Activated naive CD4-positive, alpha-beta T cell treated with anti-CD3 and anti-CD28 coated beads, Interleukin-2, amount 50 U/mL, for 24 hours (primary cell): ENCODE data around the gene PCDHGC4.

Experiments
- H3K27ac Mint-ChIP-seq: one replicate; pipeline ENCODE4 v1.8.0; 2021; ENCODE audit warnings: mild to moderate bottlenecking, mixed read lengths
- H3K27me3 Mint-ChIP-seq: one replicate; pipeline ENCODE4 v1.8.0; 2021; ENCODE audit warnings: mixed read lengths
- H3K36me3 Mint-ChIP-seq: one replicate; pipeline ENCODE4 v1.8.0; 2021; ENCODE audit warnings: mixed read lengths
- H3K4me1 Mint-ChIP-seq: one replicate; pipeline ENCODE4 v1.8.0; 2021; ENCODE audit warnings: mixed read lengths
- H3K4me3 Mint-ChIP-seq: one replicate; pipeline ENCODE4 v1.8.0; 2021; ENCODE audit warnings: mild to moderate bottlenecking, mixed read lengths
- H3K9me3 Mint-ChIP-seq: one replicate; pipeline ENCODE4 v1.8.0; 2021; ENCODE audit warnings: mixed read lengths

Gene PCDHGC4

GRCh38 chr5:141528291-141528984, 43.6 kb downstream of the PCDHGC4 start:
- Mint-ChIP-seq H3K4me1 (peaks cover 18% of the 10 kb centered on the region), H3K9me3 (no peaks in the 10 kb centered on the region), H3K36me3 (peaks cover 20% of the 10 kb centered on the region), H3K27ac (peak overlapping the region; percentile 91), H3K27me3 (no peaks in the 10 kb centered on the region), H3K4me3 (no peak overlapping the region)

- no peaks in the 10 kb centered on the region for H3K9me3 Mint-ChIP-seq
- H3K4me1 Mint-ChIP-seq: peaks cover 18% of the 10 kb centered on the region
- H3K36me3 Mint-ChIP-seq: peaks cover 21% of the 10 kb centered on the region
- no peaks in the 10 kb centered on the region for H3K27me3 Mint-ChIP-seq
- H3K4me3 Mint-ChIP-seq: no peak overlapping the region
- peak overlapping the region; percentile 91 for H3K27ac Mint-ChIP-seq
These were observed 44.2 kb downstream of the PCDHGC4 start for GRCh38 chr5:141529002-141529401.

DNA sequence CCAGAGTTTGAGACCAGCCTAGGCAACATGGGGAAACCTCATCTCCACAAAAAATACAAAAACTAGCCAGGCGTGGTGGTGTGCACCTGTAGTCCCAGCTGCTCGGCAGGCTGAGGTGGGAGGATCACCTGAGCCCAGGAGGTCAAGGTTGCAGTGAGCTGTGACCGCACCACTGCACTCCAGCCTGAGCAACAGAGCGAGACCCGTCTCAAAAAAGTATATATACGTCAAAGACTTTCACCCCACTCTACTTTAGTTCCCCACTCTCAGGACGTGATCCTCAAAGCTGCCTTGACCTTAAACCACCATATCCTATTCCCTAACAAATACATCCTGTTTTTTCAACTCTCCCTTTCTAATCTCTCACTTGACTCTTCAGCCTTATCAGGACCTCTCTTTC, 45.0 kb downstream of the PCDHGC4 start:
- H3K27ac Mint-ChIP-seq: no peak overlapping the region
- H3K4me3 Mint-ChIP-seq: no peak overlapping the region
- H3K4me1 Mint-ChIP-seq: peaks cover 12% of the 10 kb centered on the region
- H3K9me3 Mint-ChIP-seq: no peaks in the 10 kb centered on the region
- H3K27me3 Mint-ChIP-seq: no peaks in the 10 kb centered on the region
- peaks cover 24% of the 10 kb centered on the region for H3K36me3 Mint-ChIP-seq

DNA sequence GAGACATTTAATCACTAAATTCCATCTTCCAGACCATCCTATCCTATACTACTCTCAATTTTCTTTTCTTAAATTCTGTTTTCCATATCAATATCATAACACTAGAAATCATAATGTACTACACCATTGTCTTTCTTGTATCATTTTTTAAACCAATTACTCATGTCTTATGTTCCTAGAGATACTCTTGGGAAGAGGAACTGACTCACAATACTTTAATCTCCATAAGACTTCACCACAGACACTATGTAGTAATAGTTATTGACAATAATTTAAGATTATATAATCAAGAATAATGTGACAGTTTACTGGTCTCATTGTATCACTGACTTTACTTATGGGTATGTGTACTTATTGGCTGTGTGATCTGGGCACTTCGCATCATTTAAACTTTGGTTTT, 47.9 kb downstream of the PCDHGC4 start:
- H3K4me3 Mint-ChIP-seq: no peak overlapping the region
- H3K9me3 Mint-ChIP-seq: no peaks in the 10 kb centered on the region
- H3K27me3 Mint-ChIP-seq: no peaks in the 10 kb centered on the region

DNA sequence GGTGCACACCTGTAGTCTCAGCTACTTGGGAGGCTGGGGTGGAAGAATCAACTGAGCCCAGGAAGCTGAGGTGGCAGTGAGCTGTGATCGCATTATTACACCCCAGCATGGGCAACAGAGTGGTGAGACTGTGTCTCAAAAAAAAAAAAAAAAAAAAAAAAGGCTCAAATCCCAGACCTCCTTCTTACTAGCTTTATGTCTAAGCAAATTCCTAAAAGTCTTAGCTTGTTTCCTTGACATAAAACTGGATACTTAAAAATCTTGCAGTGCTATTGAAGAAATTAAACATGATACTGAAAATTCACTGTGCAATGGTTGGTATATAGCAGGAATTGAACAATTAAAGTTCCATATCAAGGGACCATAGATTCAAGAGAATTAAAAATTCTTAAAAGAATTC, 49.1 kb downstream of the PCDHGC4 start:
- no peak overlapping the region for H3K27ac Mint-ChIP-seq
- H3K36me3 Mint-ChIP-seq: peaks cover 17% of the 10 kb centered on the region
- no peak overlapping the region for H3K4me3 Mint-ChIP-seq
- H3K27me3 Mint-ChIP-seq: no peaks in the 10 kb centered on the region
- peaks cover 10% of the 10 kb centered on the region for H3K4me1 Mint-ChIP-seq
- H3K9me3 Mint-ChIP-seq: no peaks in the 10 kb centered on the region

More for the DNA sequence above, 47.9 kb downstream of the PCDHGC4 start:
- Mint-ChIP-seq H3K27ac (no peak overlapping the region), H3K36me3 (peaks cover 19% of the 10 kb centered on the region), H3K4me1 (peaks cover 10% of the 10 kb centered on the region)

- H3K4me3 Mint-ChIP-seq: no peak overlapping the region
- H3K36me3 Mint-ChIP-seq: peaks cover 17% of the 10 kb centered on the region
- no peaks in the 10 kb centered on the region for H3K9me3 Mint-ChIP-seq
- H3K4me1 Mint-ChIP-seq: peaks cover 13% of the 10 kb centered on the region
- no peaks in the 10 kb centered on the region for H3K27me3 Mint-ChIP-seq
- H3K27ac Mint-ChIP-seq: peak overlapping the region; percentile 84
These were observed 49.8 kb downstream of the PCDHGC4 start for GRCh38 chr5:141534492-141535213.
